ENCODE measurements around the gene LRRC42. TPM values are rescaled to one million over a fixed set of nuclear protein-coding genes. Genes with fewer than 3 reads are reported as not detected.

The LRRC42 gene
- total and polyA plus RNA-seq, 10 of the 15 experiments (the other 5 are each of a cell fraction or from before 2014, with no cell fraction given), result 11.0 to 34.4 (median 23.0) TPM

- DNase-seq (ENCODE audit: low read depth, low spot score) (no peak), ATAC-seq (no peak), FAIRE-seq (no peak)
- H3K9ac ChIP-seq (ENCODE audit: control insufficient read depth, insufficient read depth, low read length), result no peak overlapping the region
- no peaks in the 10 kb centered on the region for H3K79me2 ChIP-seq (ENCODE audit: control insufficient read depth, insufficient read depth, low read length)
- TF ChIP-seq TAF1 (IDR thresholded peaks at IDR 0.05; ENCODE audit: borderline replicate concordance, low read depth, low read length) (no peak), PML (IDR thresholded peaks at IDR 0.05; ENCODE audit: low read length) (no peak), PAX5 (IDR thresholded peaks at IDR 0.05; ENCODE audit: borderline replicate concordance, low read depth, low read length) (no peak), RB1 (IDR thresholded peaks at IDR 0.05; ENCODE audit: borderline replicate concordance) (no peak), SMAD1 (IDR thresholded peaks at IDR 0.05; ENCODE audit: low read depth, partially characterized antibody) (no peak), BCL3 (IDR thresholded peaks at IDR 0.05; ENCODE audit: borderline replicate concordance, insufficient read depth, low read depth, low read length, poor library complexity, severe bottlenecking) (no peak)
- H3K4me2 ChIP-seq (ENCODE audit: control insufficient read depth, insufficient read depth), result no peak overlapping the region
- ChIA-PET RAD21 (ENCODE audit: unreplicated experiment) (no interaction called here), SMC1A (ENCODE audit: uncharacterized antibody, unreplicated experiment) (no interaction called here), POLR2A (no interaction called here), CTCF (no interaction called here)
- no peak overlapping the region for H3K27ac ChIP-seq (ENCODE audit: control insufficient read depth, insufficient read depth)
- H3K9me3 ChIP-seq (replicated peaks; ENCODE audit: control insufficient read depth, insufficient read depth, low read length), result no peaks in the 10 kb centered on the region
- H3K36me3 ChIP-seq (ENCODE audit: control insufficient read depth in 2 of 2, insufficient read depth in 2 of 2, low read length in 1 of 2), result no peaks in the 10 kb centered on the region
- no TSS peak for BruUV-seq (replicated peaks)
- H3K4me3 ChIP-seq, result no peak overlapping the region
- 32% methylated on average over 5 of the region's 5 CpGs for WGBS (ENCODE audit: insufficient coverage, insufficient replicate concordance, low lambda C conversion rate, missing lambda C conversion rate)
- intact Hi-C loops (cut with micrococcal nuclease; ENCODE audit: unreplicated experiment) (no loop called here), in situ Hi-C loops (cut with MboI) (loop anchor here (5.0 kb wide), 1 partner anchor 48 kb away; no protein-coding TSS in a partner anchor)
- no peaks in the 10 kb centered on the region for H3K4me1 ChIP-seq (ENCODE audit: control insufficient read depth, insufficient read depth, low read length)
- H3K27me3 ChIP-seq (replicated peaks in 1 of 2; ENCODE audit: control insufficient read depth in 2 of 2, insufficient read depth in 2 of 2, low read length in 1 of 2), result no peaks in the 10 kb centered on the region; a peak in 1 of 4 replicates
- no peaks in the 10 kb centered on the region for H4K20me1 ChIP-seq (ENCODE audit: control insufficient read depth, insufficient read depth)
- H2AFZ ChIP-seq (ENCODE audit: control insufficient read depth, low read depth, low read length), result no peak overlapping the region
Observed at GRCh38 chr1:54010415-54011117, 64.4 kb downstream of the LRRC42 start.
